GM19099 (cell line): ENCODE data around the gene CRIM1.

Experiments
- POLR2A ChIP-seq: IDR thresholded peaks from 3 replicates; pipeline ENCODE4 v1.6.1; 2011; ENCODE audit warnings: low read depth; ENCODE audit not compliant: insufficient read length; ENCODE audit errors: extremely low read depth

Gene CRIM1

GRCh38 chr2:36368438-36368837, 12.9 kb downstream of the CRIM1 start:
- TF ChIP-seq POLR2A, result no peak

GRCh38 chr2:36369163-36369562, 13.6 kb downstream of the CRIM1 start:
- TF ChIP-seq POLR2A, result no peak

- no peak for TF ChIP-seq POLR2A
Measured at GRCh38 chr2:36369716-36370115, 14.1 kb downstream of the CRIM1 start.

GRCh38 chr2:36370281-36370680, 14.7 kb downstream of the CRIM1 start:
- no peak for TF ChIP-seq POLR2A

GRCh38 chr2:36371070-36371874, 15.7 kb downstream of the CRIM1 start:
- no peak for TF ChIP-seq POLR2A

- TF ChIP-seq POLR2A, result no peak
Measured at GRCh38 chr2:36371928-36372391, 16.4 kb downstream of the CRIM1 start.

- no peak for TF ChIP-seq POLR2A
Measured at GRCh38 chr2:36373149-36373926, 17.8 kb downstream of the CRIM1 start.

- TF ChIP-seq POLR2A, result no peak
Measured at GRCh38 chr2:36374585-36374984, 19.0 kb downstream of the CRIM1 start.

GRCh38 chr2:36376319-36376765, 20.8 kb downstream of the CRIM1 start:
- TF ChIP-seq POLR2A, result no peak

GRCh38 chr2:36376992-36377738, 21.6 kb downstream of the CRIM1 start:
- TF ChIP-seq POLR2A, result no peak

- no peak for TF ChIP-seq POLR2A
Measured at GRCh38 chr2:36379710-36380448, 24.3 kb downstream of the CRIM1 start.

GRCh38 chr2:36380624-36381481, 25.3 kb downstream of the CRIM1 start:
- no peak for TF ChIP-seq POLR2A

- no peak for TF ChIP-seq POLR2A
Measured at GRCh38 chr2:36381993-36382392, 26.4 kb downstream of the CRIM1 start.

- TF ChIP-seq POLR2A, result no peak
Measured at GRCh38 chr2:36382472-36382871, 26.9 kb downstream of the CRIM1 start.
